Right lobe of liver (tissue), 4 donors: Measurements from ENCODE around the gene HLA-DQB2.

ENCODE experiments used
- POLR2A ChIP-seq: fragments of 450-650 bp; IDR thresholded peaks from one replicate; pipeline ENCODE4 v1.6.1; 2017; ENCODE audit warnings: antibody characterized with exemption, mild to moderate bottlenecking
- TF ChIP-seq, protein P1 (sequence below), 4 donors: fragments of 200-600 bp in 3 of 4; fragments of 450-650 bp in 1 of 4; IDR thresholded peaks; one replicate each; pipeline versions ENCODE4 v1.5.1 to v1.8.0; 2016 to 2022; ENCODE audit warnings: antibody characterized with exemption in 4 of 4, mild to moderate bottlenecking in 2 of 4
- donor health status: DM: no; HTN: no; CAD: no.
- donor health status: DM: no; HTN: no; CAD: no.
- donor health status: DM: no; HTN: yes; CAD: no.

DNA sequence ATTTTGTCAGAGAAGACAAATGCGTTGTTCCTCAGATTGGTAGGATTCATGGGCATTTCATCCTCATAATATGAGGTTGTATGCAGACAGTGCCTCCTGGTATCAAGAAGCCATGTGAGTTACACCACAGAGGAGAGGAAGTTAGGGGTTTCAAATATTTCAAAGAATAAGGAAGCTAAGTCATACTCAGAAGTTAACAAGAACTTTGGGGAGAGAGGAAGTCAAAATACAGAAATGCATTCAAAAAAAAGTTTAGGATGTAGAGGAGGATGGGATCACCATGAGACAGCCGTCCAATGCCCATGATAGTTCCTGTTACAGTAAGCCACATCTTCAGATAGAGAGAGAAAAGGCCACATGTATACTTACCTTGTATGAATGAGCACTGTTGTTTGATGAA lies 31.2 kb upstream of the HLA-DQB2 start:
- TF ChIP-seq POLR2A: no peak
- TF ChIP-seq, protein P1, sequence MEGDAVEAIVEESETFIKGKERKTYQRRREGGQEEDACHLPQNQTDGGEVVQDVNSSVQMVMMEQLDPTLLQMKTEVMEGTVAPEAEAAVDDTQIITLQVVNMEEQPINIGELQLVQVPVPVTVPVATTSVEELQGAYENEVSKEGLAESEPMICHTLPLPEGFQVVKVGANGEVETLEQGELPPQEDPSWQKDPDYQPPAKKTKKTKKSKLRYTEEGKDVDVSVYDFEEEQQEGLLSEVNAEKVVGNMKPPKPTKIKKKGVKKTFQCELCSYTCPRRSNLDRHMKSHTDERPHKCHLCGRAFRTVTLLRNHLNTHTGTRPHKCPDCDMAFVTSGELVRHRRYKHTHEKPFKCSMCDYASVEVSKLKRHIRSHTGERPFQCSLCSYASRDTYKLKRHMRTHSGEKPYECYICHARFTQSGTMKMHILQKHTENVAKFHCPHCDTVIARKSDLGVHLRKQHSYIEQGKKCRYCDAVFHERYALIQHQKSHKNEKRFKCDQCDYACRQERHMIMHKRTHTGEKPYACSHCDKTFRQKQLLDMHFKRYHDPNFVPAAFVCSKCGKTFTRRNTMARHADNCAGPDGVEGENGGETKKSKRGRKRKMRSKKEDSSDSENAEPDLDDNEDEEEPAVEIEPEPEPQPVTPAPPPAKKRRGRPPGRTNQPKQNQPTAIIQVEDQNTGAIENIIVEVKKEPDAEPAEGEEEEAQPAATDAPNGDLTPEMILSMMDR (IDR thresholded peaks at IDR 0.05): no peak
